ENCODE results near the gene NEK10.

NEK10 gene

GRCh38 chr3:27108322-27108721 lies 260.9 kb downstream of the NEK10 start:
- no peak for DNase-seq (ENCODE audit: low read depth)
- H3K4me3 ChIP-seq (ENCODE audit: low read depth, low read length): no peak overlapping the region
- no peak for TF ChIP-seq POLR2A (IDR thresholded peaks at IDR 0.05; ENCODE audit: extremely low read depth, insufficient read length)
- TF ChIP-seq MYC (IDR thresholded peaks at IDR 0.05; ENCODE audit: low read depth, low read length): no peak
- TF ChIP-seq, protein P1, sequence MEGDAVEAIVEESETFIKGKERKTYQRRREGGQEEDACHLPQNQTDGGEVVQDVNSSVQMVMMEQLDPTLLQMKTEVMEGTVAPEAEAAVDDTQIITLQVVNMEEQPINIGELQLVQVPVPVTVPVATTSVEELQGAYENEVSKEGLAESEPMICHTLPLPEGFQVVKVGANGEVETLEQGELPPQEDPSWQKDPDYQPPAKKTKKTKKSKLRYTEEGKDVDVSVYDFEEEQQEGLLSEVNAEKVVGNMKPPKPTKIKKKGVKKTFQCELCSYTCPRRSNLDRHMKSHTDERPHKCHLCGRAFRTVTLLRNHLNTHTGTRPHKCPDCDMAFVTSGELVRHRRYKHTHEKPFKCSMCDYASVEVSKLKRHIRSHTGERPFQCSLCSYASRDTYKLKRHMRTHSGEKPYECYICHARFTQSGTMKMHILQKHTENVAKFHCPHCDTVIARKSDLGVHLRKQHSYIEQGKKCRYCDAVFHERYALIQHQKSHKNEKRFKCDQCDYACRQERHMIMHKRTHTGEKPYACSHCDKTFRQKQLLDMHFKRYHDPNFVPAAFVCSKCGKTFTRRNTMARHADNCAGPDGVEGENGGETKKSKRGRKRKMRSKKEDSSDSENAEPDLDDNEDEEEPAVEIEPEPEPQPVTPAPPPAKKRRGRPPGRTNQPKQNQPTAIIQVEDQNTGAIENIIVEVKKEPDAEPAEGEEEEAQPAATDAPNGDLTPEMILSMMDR (IDR thresholded peaks at IDR 0.05; ENCODE audit: low read depth, low read length): no peak
- TF ChIP-seq, protein P2, sequence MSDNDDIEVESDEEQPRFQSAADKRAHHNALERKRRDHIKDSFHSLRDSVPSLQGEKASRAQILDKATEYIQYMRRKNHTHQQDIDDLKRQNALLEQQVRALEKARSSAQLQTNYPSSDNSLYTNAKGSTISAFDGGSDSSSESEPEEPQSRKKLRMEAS (IDR thresholded peaks at IDR 0.05; ENCODE audit: low read depth, low read length): no peak

- no peak for DNase-seq (ENCODE audit: low read depth)
- no peak overlapping the region for H3K4me3 ChIP-seq (ENCODE audit: low read depth, low read length)
- TF ChIP-seq POLR2A (IDR thresholded peaks at IDR 0.05; ENCODE audit: extremely low read depth, insufficient read length) (no peak), MYC (IDR thresholded peaks at IDR 0.05; ENCODE audit: low read depth, low read length) (no peak)
- TF ChIP-seq, protein P2 (IDR thresholded peaks at IDR 0.05; ENCODE audit: low read depth, low read length): no peak
- TF ChIP-seq, protein P1 (IDR thresholded peaks at IDR 0.05; ENCODE audit: low read depth, low read length): no peak
Measured at GRCh38 chr3:27105904-27106303, 263.3 kb downstream of the NEK10 start.

DNA sequence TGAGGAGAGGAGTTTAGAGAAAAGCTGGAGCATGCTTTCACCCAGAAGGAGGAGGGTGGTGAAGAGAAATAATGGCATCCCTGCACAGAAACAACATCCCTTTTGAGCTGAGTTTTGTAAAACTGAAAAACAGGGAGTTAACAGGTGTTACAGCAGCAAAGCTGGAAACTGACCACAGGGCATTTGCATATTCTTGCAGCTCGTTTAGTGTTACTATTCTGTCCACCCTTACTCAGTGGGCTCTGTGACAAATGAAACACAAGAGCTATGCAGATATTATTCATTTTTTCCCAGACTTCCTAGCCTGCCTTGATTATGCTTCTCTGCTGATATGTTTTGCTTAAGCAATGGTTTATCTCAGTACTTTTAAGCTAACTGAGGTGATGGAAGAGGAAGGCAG lies 272.0 kb downstream of the NEK10 start:
- DNase-seq (ENCODE audit: low read depth): no peak
- no peak overlapping the region for H3K4me3 ChIP-seq (ENCODE audit: low read depth, low read length)
- no peak for TF ChIP-seq MYC (IDR thresholded peaks at IDR 0.05; ENCODE audit: low read depth, low read length)
- TF ChIP-seq, protein P1 (IDR thresholded peaks at IDR 0.05; ENCODE audit: low read depth, low read length): no peak
- no peak for TF ChIP-seq POLR2A (IDR thresholded peaks at IDR 0.05; ENCODE audit: extremely low read depth, insufficient read length)
- TF ChIP-seq, protein P2 (IDR thresholded peaks at IDR 0.05; ENCODE audit: low read depth, low read length): no peak

DNA sequence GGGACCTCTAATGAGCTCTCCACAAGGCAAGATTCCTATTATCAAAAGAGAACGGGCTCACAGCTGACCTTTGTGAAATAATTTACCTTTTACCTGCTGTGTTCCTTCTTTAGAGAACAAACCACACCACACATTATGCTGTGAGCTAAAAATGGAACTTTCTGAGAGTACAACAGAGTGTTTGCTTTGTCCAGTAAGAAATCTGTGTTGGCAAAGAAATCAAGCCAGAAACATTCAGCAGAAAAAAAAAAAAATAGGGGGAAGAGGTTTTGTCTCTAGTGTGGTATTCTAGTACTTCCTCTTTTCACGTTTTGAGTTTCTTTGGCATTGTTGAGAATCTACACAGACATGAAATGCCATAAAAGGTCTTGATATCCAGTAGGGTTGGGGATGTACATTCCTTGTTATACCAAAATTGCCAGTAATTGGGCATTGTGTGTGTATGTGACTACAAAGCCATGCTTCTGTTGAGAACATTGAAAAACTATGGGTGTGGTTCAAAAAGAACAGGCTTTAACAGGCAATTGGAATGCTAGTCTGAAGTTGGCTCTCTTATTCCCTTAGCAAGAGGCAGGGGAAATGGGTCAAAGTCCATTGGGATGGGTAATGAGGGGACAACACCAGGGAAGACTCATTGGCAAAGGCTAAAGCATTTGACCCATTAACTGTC lies 273.5 kb downstream of the NEK10 start:
- H3K4me3 ChIP-seq (ENCODE audit: low read depth, low read length): no peak overlapping the region
- TF ChIP-seq MYC (IDR thresholded peaks at IDR 0.05; ENCODE audit: low read depth, low read length) (no peak), POLR2A (IDR thresholded peaks at IDR 0.05; ENCODE audit: extremely low read depth, insufficient read length) (no peak)
- TF ChIP-seq, protein P1 (IDR thresholded peaks at IDR 0.05; ENCODE audit: low read depth, low read length): no peak
- TF ChIP-seq, protein P2 (IDR thresholded peaks at IDR 0.05; ENCODE audit: low read depth, low read length): no peak
- peak; percentile 23 for DNase-seq (ENCODE audit: low read depth)

- TF ChIP-seq, protein P1 (IDR thresholded peaks at IDR 0.05; ENCODE audit: low read depth, low read length): no peak
- TF ChIP-seq POLR2A (IDR thresholded peaks at IDR 0.05; ENCODE audit: extremely low read depth, insufficient read length) (no peak), MYC (IDR thresholded peaks at IDR 0.05; ENCODE audit: low read depth, low read length) (no peak)
- TF ChIP-seq, protein P2 (IDR thresholded peaks at IDR 0.05; ENCODE audit: low read depth, low read length): no peak
- H3K4me3 ChIP-seq (ENCODE audit: low read depth, low read length): no peak overlapping the region
- DNase-seq (ENCODE audit: low read depth): peak; percentile 22
Measured at GRCh38 chr3:27094721-27095120, 274.5 kb downstream of the NEK10 start.
